IMR-90 (cell line): ENCODE data around the gene ETHE1. TPM values are rescaled to one million over a fixed set of nuclear protein-coding genes. Genes with fewer than 3 reads are reported as not detected.

Source experiments
- ATAC-seq: fragments of 200-7000 bp; cut with Tn5 transposase; 2 replicates; pipeline ENCODE4 v1.9.1; 2020; ENCODE audit warnings: low read depth, mild to moderate bottlenecking, moderate library complexity
- BruUV-seq: library from RNA; stranded (reverse); fragments of 400-500 nt; replicated peaks from 2 replicates; lab custom pipeline; 2021; lab: Mats Ljungman, UMichigan
- CTCF ChIA-PET: fragments of 300-600 bp; formaldehyde crosslinking; extraction: SDS; loops from one replicate; lab custom pipeline; 2021; ENCODE audit warnings: antibody characterized with exemption; lab: Yijun Ruan, JAX
- POLR2A ChIA-PET: fragments of 300-600 bp; sonication (Branson Sonifier 250); formaldehyde crosslinking; loops from one replicate; lab custom pipeline; 2022; ENCODE audit warnings: antibody characterized with exemption; ENCODE audit not compliant: unreplicated experiment; lab: Charles Lee
- DNase-seq: peaks from one replicate; pipeline ENCODE4 v3.0.0; 2013
- H2AFZ ChIP-seq: replicated peaks from 2 replicates; pipeline ENCODE3; 2013; ENCODE audit warnings: low read length, mild to moderate bottlenecking; ENCODE audit not compliant: poor library complexity
- H2AK5ac ChIP-seq: 2 replicates; pipeline ENCODE4 v1.6.1; 2013; ENCODE audit warnings: low read depth, low read length, inconsistent platforms
- H2AK9ac ChIP-seq: replicated peaks from 2 replicates; pipeline ENCODE3; 2013; ENCODE audit warnings: mild to moderate bottlenecking, low read depth, low read length, moderate library complexity; ENCODE audit not compliant: poor library complexity
- H2BK120ac ChIP-seq: 2 replicates; pipeline ENCODE4 v1.6.1; 2013; ENCODE audit warnings: low read depth, low read length, inconsistent platforms
- H2BK15ac ChIP-seq: 3 replicates; pipeline ENCODE4 v1.6.1; 2013; ENCODE audit warnings: low read depth, low read length, inconsistent platforms
- H2BK20ac ChIP-seq: 2 replicates; pipeline ENCODE4 v1.6.1; 2013; ENCODE audit warnings: low read depth, mild to moderate bottlenecking, inconsistent platforms, low read length, moderate library complexity
- H2BK5ac ChIP-seq: 2 replicates; pipeline ENCODE4 v1.6.1; 2013; ENCODE audit warnings: mild to moderate bottlenecking, low read depth, low read length, inconsistent platforms; ENCODE audit not compliant: poor library complexity, severe bottlenecking
- H3K14ac ChIP-seq: replicated peaks from 2 replicates; pipeline ENCODE4 v1.6.1; 2013; ENCODE audit warnings: low read depth, low read length, inconsistent platforms
- H3K18ac ChIP-seq: 2 replicates; pipeline ENCODE4 v1.6.1; 2013; ENCODE audit warnings: low read depth, low read length, control low read depth
- H3K23ac ChIP-seq: 2 replicates; pipeline ENCODE4 v1.6.1; 2013; ENCODE audit warnings: low read depth, low read length, inconsistent platforms
- H3K27ac ChIP-seq: 2 replicates; pipeline ENCODE4 v1.5.1; 2013; ENCODE audit warnings: mild to moderate bottlenecking, control low read depth, low read length; ENCODE audit not compliant: insufficient read depth
- H3K27me3 ChIP-seq: 2 replicates; pipeline ENCODE4 v1.6.1; 2013; ENCODE audit warnings: low read length; ENCODE audit not compliant: control insufficient read depth, insufficient read depth
- H3K36me3 ChIP-seq: 2 replicates; pipeline ENCODE4 v1.6.1; 2013; ENCODE audit warnings: low read length, mixed read lengths; ENCODE audit not compliant: control insufficient read depth, insufficient read depth
- H3K4ac ChIP-seq: 2 replicates; pipeline ENCODE4 v1.6.1; 2013; ENCODE audit warnings: low read depth, low read length, inconsistent platforms
- H3K4me1 ChIP-seq: 2 replicates; pipeline ENCODE4 v1.6.1; 2013; ENCODE audit warnings: low read length, mixed read lengths; ENCODE audit not compliant: control insufficient read depth, insufficient read depth
- H3K4me2 ChIP-seq: 2 replicates; pipeline ENCODE4 v1.6.1; 2013; ENCODE audit warnings: low read depth, mild to moderate bottlenecking, control low read depth, low read length, moderate library complexity
- H3K4me3 ChIP-seq: 2 replicates; pipeline ENCODE4 v1.5.1; 2013; ENCODE audit warnings: low read depth, mild to moderate bottlenecking, control low read depth, low read length, moderate library complexity; ENCODE audit not compliant: insufficient read depth
- H3K56ac ChIP-seq: 2 replicates; pipeline ENCODE4 v1.6.1; 2013; ENCODE audit warnings: low read length, inconsistent platforms; ENCODE audit not compliant: insufficient read depth; ENCODE audit errors: extremely low read depth
- H3K79me1 ChIP-seq, 2 experiments: 2 replicates each; pipeline ENCODE4 v1.6.1; 2013; ENCODE audit warnings: low read length in 2 of 2, inconsistent platforms in 1 of 2, low read depth in 1 of 2
- H3K9ac ChIP-seq: 2 replicates; pipeline ENCODE4 v1.6.1; 2013; ENCODE audit warnings: low read depth, low read length, control low read depth
- H3K9me1 ChIP-seq: 2 replicates; pipeline ENCODE4 v1.6.1; 2013; ENCODE audit warnings: low read length, inconsistent platforms; ENCODE audit not compliant: insufficient read depth
- H3K9me3 ChIP-seq: 2 replicates; pipeline ENCODE4 v1.6.1; 2013; ENCODE audit warnings: low read length; ENCODE audit not compliant: control insufficient read depth, insufficient read depth
- H4K20me1 ChIP-seq: 2 replicates; pipeline ENCODE4 v1.6.1; 2013; ENCODE audit warnings: low read length, inconsistent platforms; ENCODE audit not compliant: insufficient read depth
- H4K5ac ChIP-seq: 2 replicates; pipeline ENCODE4 v1.6.1; 2013; ENCODE audit warnings: mild to moderate bottlenecking, low read depth, low read length, control low read depth
- H4K8ac ChIP-seq, 2 experiments: 2 replicates each; pipeline ENCODE4 v1.6.1; 2013; ENCODE audit warnings: low read depth in 2 of 2, low read length in 2 of 2, control low read depth in 1 of 2, inconsistent platforms in 1 of 2
- H4K91ac ChIP-seq: 2 replicates; pipeline ENCODE4 v1.6.1; 2013; ENCODE audit warnings: low read depth, low read length, inconsistent platforms; ENCODE audit not compliant: insufficient read depth
- CEBPB ChIP-seq: IDR thresholded peaks from 2 replicates; pipeline ENCODE4 v1.6.1; 2012; ENCODE audit warnings: low read depth, low read length, improper control_type of control experiment
- RAD21 ChIP-seq: IDR thresholded peaks from 2 replicates; pipeline ENCODE4 v1.6.1; 2012; ENCODE audit warnings: low read length, improper control_type of control experiment
- RCOR1 ChIP-seq: IDR thresholded peaks from 2 replicates; pipeline ENCODE4 v1.6.1; 2012; ENCODE audit warnings: mild to moderate bottlenecking, low read length, improper control_type of control experiment; ENCODE audit not compliant: insufficient replicate concordance
- USF2 ChIP-seq: fragments of 150-350 bp; IDR thresholded peaks from 2 replicates; pipeline ENCODE4 v1.6.1; 2017; ENCODE audit warnings: mild to moderate bottlenecking, antibody characterized with exemption, low read length, low read depth
- WGBS, 2 experiments: methylation state at CpG; one replicate each; pipeline versions ENCODE4 v1.1.5 to v1.1.7; 2013; ENCODE audit warnings: missing lambda C conversion rate in 2 of 2; ENCODE audit not compliant: insufficient read length in 1 of 2; ENCODE audit errors: extremely low coverage in 2 of 2; 5-methylcytosine and 5-hydroxymethylcytosine counted together
- dilution Hi-C: fragments of 300-500 bp; cut with HindIII; formaldehyde crosslinking; loops from one replicate; pipeline ENCODE4 v1.14.3; 2018; ENCODE audit warnings: low sequenced_read_pairs; ENCODE audit not compliant: unreplicated experiment
- in situ Hi-C: fragments of 300-500 bp; cut with MboI; formaldehyde crosslinking; loops from 3 replicates; pipeline ENCODE4 v1.14.3; 2019; ENCODE audit warnings: low sequenced_read_pairs, inconsistent platforms, mixed read lengths
- intact Hi-C: fragments of 100-400 bp; cut with micrococcal nuclease; formaldehyde crosslinking; loops from 2 replicates; pipeline ENCODE4 v1.10.0; 2022
- polyA plus RNA-seq, 3 experiments: library from polyadenylated mRNA; depleted of rRNA; stranded (reverse); fragments of >200 nt; gene quantifications; 2 replicates each; pipeline ENCODE4 v1.2.3, GENCODE V29; 2012; ENCODE audit warnings: low replicate concordance in 1 of 3
- total RNA-seq: library from RNA; depleted of rRNA; stranded (reverse); fragments of >200 nt; gene quantifications from 2 replicates; pipeline ENCODE4 v1.2.3, GENCODE V29; 2012

The ETHE1 gene
- total and polyA plus RNA-seq, 2 of the 4 experiments (the other 2 are of a cell fraction): 161 to 233 TPM

GRCh38 chr19:43501661-43502418, 25.2 kb downstream of the ETHE1 start:
- no peak overlapping the region for H2BK15ac ChIP-seq
- H3K36me3 ChIP-seq: peaks cover 9% of the 10 kb centered on the region
- no peak overlapping the region for H3K18ac ChIP-seq
- no TSS peak for BruUV-seq
- no peak overlapping the region for H3K4me3 ChIP-seq
- WGBS, 2 experiments: 32% methylated on average over 6 of the region's 43 CpGs; no CpG with 5 or more reads in 1 of the 2 experiments
- no peak overlapping the region for H3K4me2 ChIP-seq
- in situ Hi-C loops: no loop called here
- no peak overlapping the region for H4K5ac ChIP-seq
- no peaks in the 10 kb centered on the region for H3K9me1 ChIP-seq
- no peak overlapping the region for H3K23ac ChIP-seq
- no peaks in the 10 kb centered on the region; the same call in 1 of the 2 replicates for H4K20me1 ChIP-seq
- H2BK120ac ChIP-seq: no peak overlapping the region
- POLR2A ChIA-PET: interaction anchor here (0.5 kb wide), 1 partner anchor 67 kb away, joined by 4 read pairs; no protein-coding TSS in a partner anchor
- no peak overlapping the region for H4K91ac ChIP-seq
- CTCF ChIA-PET: interaction anchor here (0.6 to 1.3 kb wide), 2 partner anchors 12 to 55 kb away, joined by 3 to 4 read pairs; no protein-coding TSS in a partner anchor
- H3K9ac ChIP-seq: no peak overlapping the region
- no peaks in the 10 kb centered on the region for H3K9me3 ChIP-seq
- peak overlapping the region; percentile 78 for H2AFZ ChIP-seq
- H3K14ac ChIP-seq: no peak overlapping the region
- no peak for DNase-seq
- ATAC-seq: no peak
- no peak overlapping the region for H2BK5ac ChIP-seq
- no peak overlapping the region for H3K56ac ChIP-seq
- no peak overlapping the region for H2AK9ac ChIP-seq
- H2BK20ac ChIP-seq: no peak overlapping the region
- TF ChIP-seq RCOR1 (no peak), RAD21 (no peak), CEBPB (no peak), USF2 (no peak)
- dilution Hi-C loops: no loop called here
- H3K79me1 ChIP-seq: peaks cover 0 to 11% of the 10 kb centered on the region in 2 experiments; a peak in 3 of 4 replicates
- H3K27ac ChIP-seq: no peak overlapping the region
- no peak overlapping the region; a peak in 1 of 4 replicates for H4K8ac ChIP-seq
- intact Hi-C loops: no loop called here
- no peaks in the 10 kb centered on the region for H3K27me3 ChIP-seq
- peak overlapping the region; percentile 15; the same call in 1 of the 2 replicates for H2AK5ac ChIP-seq
- 0 out of 2 replicates have a peak overlapping the region, but pooled peaks have one; percentile 9 for H3K4ac ChIP-seq
- peaks cover 4% of the 10 kb centered on the region; the same call in 1 of the 2 replicates for H3K4me1 ChIP-seq
